GM12878 (cell line): ENCODE data around the gene ZNF790. TPM values are rescaled to one million over a fixed set of nuclear protein-coding genes. Genes with fewer than 3 reads are reported as not detected.

Experiments
- ATAC-seq: fragments of 200-7000 bp; cut with Tn5 transposase; 3 replicates; pipeline ENCODE4 v1.9.1; 2020; ENCODE audit warnings: mild to moderate bottlenecking, moderate library complexity
- BruUV-seq: library from RNA; stranded (reverse); fragments of 400-500 nt; replicated peaks from 2 replicates; lab custom pipeline; 2021; lab: Mats Ljungman, UMichigan
- CTCF ChIA-PET: fragments of 300-600 bp; sonication (Branson Sonifier 250); formaldehyde crosslinking; extraction: SDS; loops from one replicate; lab custom pipeline; 2021; ENCODE audit warnings: inconsistent platforms; lab: Yijun Ruan, JAX
- POLR2A ChIA-PET: fragments of 350-600 bp; formaldehyde crosslinking; extraction: SDS; loops from one replicate; lab custom pipeline; 2021; ENCODE audit warnings: inconsistent platforms; lab: Charles Lee
- RAD21 ChIA-PET: fragments of 300-600 bp; sonication (Branson Sonifier 250); formaldehyde crosslinking; loops from one replicate; lab custom pipeline; 2023; ENCODE audit warnings: antibody characterized with exemption; ENCODE audit not compliant: unreplicated experiment; lab: Charles Lee
- SMC1A ChIA-PET: fragments of 300-600 bp; sonication (Branson Sonifier 250); formaldehyde crosslinking; loops from one replicate; lab custom pipeline; 2023; ENCODE audit not compliant: unreplicated experiment, uncharacterized antibody; lab: Charles Lee
- DNase-seq: peaks from one replicate; pipeline ENCODE4 v3.0.0-alpha.2; 2011; ENCODE audit warnings: low read depth, low spot score
- FAIRE-seq: peaks from 3 replicates; lab custom pipeline; 2011; peaks lifted over from hg19 to GRCh38; lab: Jason Lieb, UNC
- H2AFZ ChIP-seq: 2 replicates; pipeline ENCODE4 v1.6.0; 2011; ENCODE audit warnings: low read depth, low read length, control low read depth; ENCODE audit not compliant: control insufficient read depth
- H3K27ac ChIP-seq: 2 replicates; pipeline ENCODE4 v1.5.1; 2011; ENCODE audit warnings: control low read depth; ENCODE audit not compliant: control insufficient read depth, insufficient read depth
- H3K27me3 ChIP-seq, 2 experiments: replicated peaks in 1 of 2; 2 replicates each; pipeline versions ENCODE4 v1.6.0 to v1.6.1; 2011; ENCODE audit warnings: low read length in 1 of 2; ENCODE audit not compliant: control insufficient read depth in 2 of 2, insufficient read depth in 2 of 2
- H3K36me3 ChIP-seq, 2 experiments: 2 replicates each; pipeline ENCODE4 v1.5.1; 2011; ENCODE audit warnings: low read length in 1 of 2; ENCODE audit not compliant: control insufficient read depth in 2 of 2, insufficient read depth in 2 of 2
- H3K4me1 ChIP-seq: 2 replicates; pipeline ENCODE4 v1.6.1; 2011; ENCODE audit warnings: mild to moderate bottlenecking, low read length, moderate library complexity, mixed read lengths; ENCODE audit not compliant: control insufficient read depth, insufficient read depth
- H3K4me2 ChIP-seq: 2 replicates; pipeline ENCODE4 v1.6.0; 2011; ENCODE audit warnings: control low read depth; ENCODE audit not compliant: control insufficient read depth, insufficient read depth
- H3K4me3 ChIP-seq: fragments of 200-600 bp; sonication (generic); 2 replicates; pipeline ENCODE4 v1.5.1; 2016
- H3K79me2 ChIP-seq: 2 replicates; pipeline ENCODE4 v1.6.0; 2011; ENCODE audit warnings: low read length; ENCODE audit not compliant: control insufficient read depth, insufficient read depth
- H3K9ac ChIP-seq: 2 replicates; pipeline ENCODE4 v1.8.0; 2011; ENCODE audit warnings: low read length, control low read depth, mixed read lengths; ENCODE audit not compliant: control insufficient read depth, insufficient read depth
- H3K9me3 ChIP-seq: replicated peaks from 3 replicates; pipeline ENCODE4 v1.5.1; 2011; ENCODE audit warnings: mild to moderate bottlenecking, low read length; ENCODE audit not compliant: control insufficient read depth, insufficient read depth
- H4K20me1 ChIP-seq: 2 replicates; pipeline ENCODE4 v1.6.0; 2011; ENCODE audit not compliant: control insufficient read depth, insufficient read depth
- BRCA1 ChIP-seq: IDR thresholded peaks from 2 replicates; pipeline ENCODE4 v1.6.1; 2011; ENCODE audit warnings: low read depth, low read length, improper control_type of control experiment
- DPF2 ChIP-seq: fragments of 450-650 bp; IDR thresholded peaks from 2 replicates; pipeline ENCODE4 v1.6.1; 2017; ENCODE audit warnings: mild to moderate bottlenecking
- EED ChIP-seq: sonication (generic); IDR thresholded peaks from 2 replicates; pipeline ENCODE4 v1.6.1; 2016; ENCODE audit warnings: antibody characterized with exemption, low read depth
- EZH2 ChIP-seq: IDR thresholded peaks from 2 replicates; pipeline ENCODE4 v1.6.1; 2012; ENCODE audit warnings: low read depth, mild to moderate bottlenecking, control low read depth, inconsistent platforms, low read length, borderline replicate concordance; ENCODE audit not compliant: control insufficient read depth
- FOXM1 ChIP-seq: IDR thresholded peaks from 2 replicates; pipeline ENCODE4 v1.6.1; 2012; ENCODE audit warnings: low read depth, mild to moderate bottlenecking, inconsistent platforms, low read length, moderate library complexity
- GATAD2B ChIP-seq: fragments of 450-650 bp; conservative IDR thresholded peaks from 2 replicates; pipeline ENCODE4 v1.6.1; 2017; ENCODE audit warnings: low read depth, mild to moderate bottlenecking, moderate library complexity
- KAT2A ChIP-seq: conservative IDR thresholded peaks from 2 replicates; pipeline ENCODE4 v1.6.1; 2011; ENCODE audit warnings: low read depth, low read length; ENCODE audit not compliant: control insufficient read depth
- MYB ChIP-seq: fragments of 150-350 bp; IDR thresholded peaks from 2 replicates; pipeline ENCODE4 v1.6.1; 2014; ENCODE audit warnings: mild to moderate bottlenecking, low read depth, low read length, borderline replicate concordance
- PAX5 ChIP-seq: IDR thresholded peaks from 2 replicates; pipeline ENCODE4 v1.6.1; 2011; ENCODE audit warnings: low read depth, low read length, borderline replicate concordance
- RCOR1 ChIP-seq: conservative IDR thresholded peaks from 2 replicates; pipeline ENCODE4 v1.6.1; 2012; ENCODE audit warnings: low read depth, low read length, improper control_type of control experiment
- SIX5 ChIP-seq: IDR thresholded peaks from 2 replicates; pipeline ENCODE4 v1.6.1; 2011; ENCODE audit warnings: mild to moderate bottlenecking, low read depth, low read length, moderate library complexity; ENCODE audit not compliant: severe bottlenecking
- SRF ChIP-seq, 2 experiments: IDR thresholded peaks; 2 replicates each; pipeline ENCODE4 v1.6.1; 2011; ENCODE audit warnings: low read depth in 2 of 2, low read length in 2 of 2, mild to moderate bottlenecking in 1 of 2, moderate library complexity in 1 of 2
- TARDBP ChIP-seq: IDR thresholded peaks from 2 replicates; pipeline ENCODE4 v1.6.1; 2016; ENCODE audit warnings: borderline replicate concordance
- TBL1XR1 ChIP-seq: IDR thresholded peaks from 2 replicates; pipeline ENCODE4 v1.6.1; 2012; ENCODE audit warnings: low read depth, low read length, improper control_type of control experiment
- YY1 ChIP-seq: IDR thresholded peaks from 2 replicates; pipeline ENCODE4 v1.6.1; 2011; ENCODE audit warnings: low read depth, mild to moderate bottlenecking, low read length
- WGBS: methylation state at CpG from one replicate; pipeline ENCODE4 v1.1.6; 2016; ENCODE audit warnings: low lambda C conversion rate; ENCODE audit not compliant: insufficient replicate concordance, insufficient coverage; ENCODE audit errors: missing lambda C conversion rate; 5-methylcytosine and 5-hydroxymethylcytosine counted together
- in situ Hi-C: fragments of 300-500 bp; cut with MboI; formaldehyde crosslinking; loops from 9 replicates; pipeline ENCODE4 v1.14.3; 2018; ENCODE audit warnings: mixed read lengths
- intact Hi-C: fragments of 100-400 bp; cut with micrococcal nuclease; formaldehyde crosslinking; loops from one replicate; pipeline ENCODE4 v1.14.2; 2022; ENCODE audit not compliant: unreplicated experiment
- polyA plus RNA-seq, 11 experiments: library from polyadenylated mRNA; depleted of rRNA in 4 of 11; unstranded in 6 of 11; stranded (reverse) in 5 of 11; fragments of >200 nt; fragmentation: Nextera tagmentation in 4 of 11; fragmentation: Illumina TruSeq in 1 of 11; extraction: Ambion mirVana in 4 of 11; extraction: Trizol in 1 of 11; gene quantifications; 1 replicate in 1 of 11; 2 replicates in 10 of 11; pipeline versions ENCODE4 v1.2.1 to v1.2.3, GENCODE V29; 2011 to 2016; ENCODE audit warnings: inconsistent platforms in 2 of 11, missing spikeins in 2 of 11, low read depth in 1 of 11
- total RNA-seq, 4 experiments: library from RNA; depleted of rRNA in 3 of 4; stranded (reverse); fragments of >200 nt in 3 of 4; fragmentation: Illumina TruSeq in 1 of 4; extraction: Trizol in 1 of 4; gene quantifications; 2 replicates each; pipeline versions ENCODE4 v1.2.1 to v1.2.3, GENCODE V29; 2013 to 2021
- TF ChIP-seq, protein P1 (sequence below): fragments of 450-650 bp; IDR thresholded peaks from 2 replicates; pipeline ENCODE4 v1.6.1; 2017; ENCODE audit warnings: low read depth, mild to moderate bottlenecking, moderate library complexity
- TF ChIP-seq, protein P2 (sequence below): IDR thresholded peaks from 2 replicates; pipeline ENCODE4 v1.6.1; 2011; ENCODE audit warnings: low read depth, low read length, improper control_type of control experiment, borderline replicate concordance
- TF ChIP-seq, protein P3 (sequence below): IDR thresholded peaks from 2 replicates; pipeline ENCODE4 v1.6.1; 2011; ENCODE audit warnings: borderline replicate concordance, low read depth, mild to moderate bottlenecking, moderate library complexity, mixed read lengths, low read length; ENCODE audit not compliant: insufficient read depth; ENCODE audit errors: extremely low read length

The ZNF790 gene
- total and polyA plus RNA-seq, 10 of the 15 experiments (the other 5 are each of a cell fraction or from before 2014, with no cell fraction given): 0.87 to 5.2 (median 2.9) TPM

DNA sequence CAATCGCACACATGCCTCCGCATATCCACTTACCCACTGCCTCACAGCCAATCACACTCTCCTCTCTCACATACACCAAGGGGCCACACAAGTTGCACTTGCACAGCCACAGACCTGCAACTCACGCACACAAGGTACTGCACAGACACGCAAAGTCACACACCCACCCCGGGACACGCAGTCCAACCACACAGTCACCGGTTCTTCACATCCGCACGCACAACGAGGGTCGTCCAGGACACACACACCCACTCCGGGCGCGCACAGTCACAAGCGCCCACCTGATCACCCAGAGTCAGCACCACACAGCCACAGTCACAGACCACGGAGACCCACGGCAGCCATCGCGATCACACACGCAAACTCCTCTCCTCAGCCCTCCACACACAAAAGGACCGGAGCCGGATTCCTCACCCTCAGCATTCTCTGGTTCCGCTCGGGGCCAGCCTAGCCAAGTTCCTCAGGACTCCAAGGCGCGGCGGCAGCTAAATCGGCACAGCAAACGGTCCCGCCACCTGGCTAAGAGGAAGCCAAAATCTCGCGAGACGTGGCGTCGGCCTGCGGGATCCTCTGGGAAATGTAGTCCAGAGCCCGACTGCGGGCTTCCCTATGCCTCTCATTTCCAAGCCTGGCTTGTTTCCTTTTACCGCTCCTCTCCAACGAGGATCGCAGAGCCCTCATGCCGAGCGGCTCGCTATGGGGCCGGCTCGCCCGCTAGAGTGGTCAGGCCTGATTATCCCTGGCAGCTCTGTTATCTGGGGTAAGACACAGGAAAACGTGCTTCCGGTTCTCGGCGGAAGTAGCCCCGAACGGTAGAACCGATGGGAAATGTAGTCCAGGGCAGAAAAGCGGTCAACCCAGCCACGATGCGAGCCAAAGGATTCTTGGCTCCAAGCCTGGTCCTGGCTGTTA, 65.6 kb downstream of the ZNF790 start, which contains the start of gene ZNF850:
ZNF850 (minus strand) TSS at position 497 of the 912 bp plus-strand sequence. CDS start 10,201 bp downstream, outside the sequence.
- Histone ChIP-seq H3K9ac (peak within 1 kb of the TSS; percentile 62), H2AFZ (peak within 1 kb of the TSS; percentile 100), H3K27me3 (no peaks in the 10 kb centered on the region), H3K4me3 (peak within 1 kb of the TSS; percentile 93), H3K36me3 (no peaks in the 10 kb centered on the region), H3K4me1 (0 out of 2 replicates have a peak, but pooled peaks cover 4% of the 10 kb centered on the region), H3K4me2 (peak within 1 kb of the TSS; percentile 95), H3K79me2 (no peaks in the 10 kb centered on the region; the same call in none of the 2 replicates), H4K20me1 (no peaks in the 10 kb centered on the region), H3K9me3 (peaks cover 4% of the 10 kb centered on the region; the same call in 2 of the 3 replicates), H3K27ac (peak within 1 kb of the TSS; percentile 74)
- SMC1A ChIA-PET: interaction anchor here (0.6 to 2.9 kb wide), 5 partner anchors 77 to 468 kb away, joined by 3 to 18 read pairs (median 3); partner anchors contain the start of genes ZNF345, ZNF529 and ZNF567
- DNase-seq (peak; percentile 63), ATAC-seq (peak; percentile 96), FAIRE-seq (peak; percentile 87)
- TSS peak; percentile 84 for BruUV-seq
- POLR2A ChIA-PET: interaction anchor here (0.6 to 1.3 kb wide), 3 partner anchors 78 to 845 kb away, joined by 3 to 7 read pairs (median 3); partner anchors contain the start of genes ZNF345 and ZNF565
- in situ Hi-C loops: no loop called here
- WGBS: 1% methylated on average over 40 of the region's 57 CpGs
- CTCF ChIA-PET: no interaction called here
- intact Hi-C loops: loop anchor here (2.0 to 5.0 kb wide), 4 partner anchors 65 to 695 kb away; partner anchors contain the start of genes ZNF260, ZNF569, ZNF570 and ZNF790
- RAD21 ChIA-PET: interaction anchor here (0.7 to 1.3 kb wide), 3 partner anchors 78 to 245 kb away, joined by 3 to 10 read pairs (median 5); partner anchors contain the start of genes ZNF260, ZNF345 and ZNF567
- TF ChIP-seq SRF (IDR thresholded peaks at IDR 0.05; ENCODE audit: low read depth in 2 of 2, low read length in 2 of 2): no peak
- TF ChIP-seq, protein P1, sequence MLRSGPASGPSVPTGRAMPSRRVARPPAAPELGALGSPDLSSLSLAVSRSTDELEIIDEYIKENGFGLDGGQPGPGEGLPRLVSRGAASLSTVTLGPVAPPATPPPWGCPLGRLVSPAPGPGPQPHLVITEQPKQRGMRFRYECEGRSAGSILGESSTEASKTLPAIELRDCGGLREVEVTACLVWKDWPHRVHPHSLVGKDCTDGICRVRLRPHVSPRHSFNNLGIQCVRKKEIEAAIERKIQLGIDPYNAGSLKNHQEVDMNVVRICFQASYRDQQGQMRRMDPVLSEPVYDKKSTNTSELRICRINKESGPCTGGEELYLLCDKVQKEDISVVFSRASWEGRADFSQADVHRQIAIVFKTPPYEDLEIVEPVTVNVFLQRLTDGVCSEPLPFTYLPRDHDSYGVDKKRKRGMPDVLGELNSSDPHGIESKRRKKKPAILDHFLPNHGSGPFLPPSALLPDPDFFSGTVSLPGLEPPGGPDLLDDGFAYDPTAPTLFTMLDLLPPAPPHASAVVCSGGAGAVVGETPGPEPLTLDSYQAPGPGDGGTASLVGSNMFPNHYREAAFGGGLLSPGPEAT: 0 out of 2 replicates have a peak, but pooled peaks have one; percentile 21
- no peak for TF ChIP-seq FOXM1
- TF ChIP-seq, protein P2, sequence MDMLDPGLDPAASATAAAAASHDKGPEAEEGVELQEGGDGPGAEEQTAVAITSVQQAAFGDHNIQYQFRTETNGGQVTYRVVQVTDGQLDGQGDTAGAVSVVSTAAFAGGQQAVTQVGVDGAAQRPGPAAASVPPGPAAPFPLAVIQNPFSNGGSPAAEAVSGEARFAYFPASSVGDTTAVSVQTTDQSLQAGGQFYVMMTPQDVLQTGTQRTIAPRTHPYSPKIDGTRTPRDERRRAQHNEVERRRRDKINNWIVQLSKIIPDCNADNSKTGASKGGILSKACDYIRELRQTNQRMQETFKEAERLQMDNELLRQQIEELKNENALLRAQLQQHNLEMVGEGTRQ: no peak
- no peak for TF ChIP-seq KAT2A
- TF ChIP-seq TARDBP: peak; percentile 72; the same call in 1 of the 2 replicates
- no peak for TF ChIP-seq PAX5
- no peak; the same call in 1 of the 2 replicates for TF ChIP-seq YY1
- no peak for TF ChIP-seq TBL1XR1
- TF ChIP-seq RCOR1: 0 out of 2 replicates have a peak, but pooled peaks have one; percentile 54
- TF ChIP-seq, protein P3, sequence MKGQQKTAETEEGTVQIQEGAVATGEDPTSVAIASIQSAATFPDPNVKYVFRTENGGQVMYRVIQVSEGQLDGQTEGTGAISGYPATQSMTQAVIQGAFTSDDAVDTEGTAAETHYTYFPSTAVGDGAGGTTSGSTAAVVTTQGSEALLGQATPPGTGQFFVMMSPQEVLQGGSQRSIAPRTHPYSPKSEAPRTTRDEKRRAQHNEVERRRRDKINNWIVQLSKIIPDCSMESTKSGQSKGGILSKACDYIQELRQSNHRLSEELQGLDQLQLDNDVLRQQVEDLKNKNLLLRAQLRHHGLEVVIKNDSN: peak; percentile 1
- no peak for TF ChIP-seq DPF2
- no peak for TF ChIP-seq EED
- peak; percentile 71 for TF ChIP-seq SIX5
- no peak for TF ChIP-seq EZH2
- no peak for TF ChIP-seq GATAD2B
- TF ChIP-seq BRCA1: peak; percentile 86
- TF ChIP-seq MYB: no peak
